ENCODE data around the gene FRMD3.

FRMD3 gene

DNA sequence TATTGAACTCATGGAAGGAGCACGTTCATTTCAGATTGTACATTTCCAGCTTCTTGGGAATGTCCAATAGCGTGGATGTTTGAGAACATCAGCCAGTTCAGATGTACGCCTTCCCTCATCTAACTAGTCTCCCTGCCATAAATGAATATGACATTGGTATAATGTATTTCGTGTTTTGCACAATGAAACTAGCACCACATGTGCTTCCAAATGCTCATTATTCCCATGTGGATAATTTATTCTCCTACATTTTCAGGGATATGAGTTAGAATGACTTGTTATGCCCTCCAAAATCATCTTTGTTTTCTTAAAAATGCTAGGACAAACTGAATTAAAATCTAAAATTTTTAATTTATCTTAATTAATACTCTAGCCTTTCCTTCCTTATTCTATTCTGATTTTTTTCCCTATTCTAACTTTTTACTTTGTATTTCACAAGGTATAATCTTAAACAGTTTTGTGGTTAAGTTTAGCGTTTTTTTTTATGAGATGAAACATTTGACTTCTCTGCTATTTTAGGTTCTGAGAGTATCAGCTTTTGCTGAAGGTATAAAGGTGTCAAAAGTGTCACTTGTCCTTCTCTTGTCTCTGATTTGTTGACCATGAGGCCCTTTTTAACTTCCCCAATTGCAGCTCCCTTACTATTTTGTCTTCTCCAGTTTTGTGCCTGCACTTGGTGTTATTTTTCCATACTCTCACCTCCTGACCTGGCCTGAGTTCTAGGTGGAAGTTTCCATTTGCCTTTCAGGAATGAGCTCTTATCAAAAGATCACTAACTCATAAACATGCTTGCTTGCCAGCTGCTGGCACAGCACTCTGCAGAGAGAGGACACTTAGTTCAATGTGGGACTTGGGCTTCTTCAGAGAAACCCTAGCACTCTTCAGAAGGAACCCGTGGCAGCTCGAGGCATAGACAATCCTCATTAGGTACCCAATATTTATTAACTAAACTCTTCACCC lies 106.8 kb downstream of the FRMD3 start:
- FAIRE-seq, result no peak

DNA sequence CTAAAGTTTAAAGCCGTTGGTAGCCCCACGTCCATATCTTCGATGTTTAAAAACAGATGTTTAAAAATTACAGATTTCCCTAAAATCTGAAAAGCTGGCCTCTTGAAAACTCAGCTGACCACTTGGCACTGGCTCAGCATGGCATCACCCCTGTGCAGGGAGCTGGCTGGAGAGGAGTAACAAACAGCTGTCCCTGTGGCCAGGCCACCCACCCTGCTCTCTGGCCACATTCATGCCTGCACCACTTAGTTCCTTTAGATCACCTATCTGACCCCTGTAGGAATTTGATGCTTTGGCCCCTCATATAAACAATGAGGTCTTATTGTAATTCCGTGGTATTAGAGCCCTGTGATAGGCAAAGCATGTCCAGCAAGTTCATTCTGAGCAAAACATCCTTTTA lies 107.5 kb downstream of the FRMD3 start:
- FAIRE-seq, result no peak

DNA sequence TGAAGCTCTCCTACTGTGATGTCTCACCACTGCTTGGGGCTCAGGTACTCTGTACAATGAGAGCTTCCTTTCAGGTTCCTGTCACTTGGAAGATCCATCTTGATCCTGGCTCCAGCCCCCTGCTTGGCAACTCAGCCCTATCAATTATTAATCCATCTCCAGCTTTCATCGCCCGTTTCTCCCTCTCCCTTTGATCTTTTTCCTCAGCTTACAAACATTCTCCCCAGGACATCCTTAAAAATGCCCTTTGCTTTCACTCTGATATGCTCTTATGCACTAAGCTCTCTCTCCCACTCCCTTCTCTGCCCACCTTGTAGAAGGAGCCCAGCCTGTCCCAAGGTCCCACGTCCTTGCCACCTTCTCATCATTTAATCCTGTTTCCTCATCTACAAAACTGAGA lies 109.0 kb downstream of the FRMD3 start:
- no peak for FAIRE-seq

DNA sequence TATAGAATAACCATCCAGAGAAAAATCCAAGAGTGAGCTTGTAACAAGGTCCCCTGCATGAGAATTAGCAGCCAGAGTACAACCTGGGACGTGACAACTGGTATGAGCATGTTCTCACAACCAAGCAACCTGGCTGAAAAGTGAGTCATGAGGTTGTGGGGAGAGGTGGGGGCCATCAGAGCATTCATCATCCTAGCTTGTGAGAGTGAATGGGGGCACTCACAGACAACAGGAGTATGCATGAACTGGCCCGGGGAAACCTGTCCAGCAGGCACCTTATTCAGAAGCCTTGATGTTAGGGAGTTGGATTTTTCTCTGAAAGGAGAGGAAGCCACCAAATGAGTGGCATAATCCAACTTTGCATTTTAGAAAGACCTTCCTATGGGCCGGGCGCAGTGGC lies 113.0 kb downstream of the FRMD3 start:
- FAIRE-seq, result no peak

DNA sequence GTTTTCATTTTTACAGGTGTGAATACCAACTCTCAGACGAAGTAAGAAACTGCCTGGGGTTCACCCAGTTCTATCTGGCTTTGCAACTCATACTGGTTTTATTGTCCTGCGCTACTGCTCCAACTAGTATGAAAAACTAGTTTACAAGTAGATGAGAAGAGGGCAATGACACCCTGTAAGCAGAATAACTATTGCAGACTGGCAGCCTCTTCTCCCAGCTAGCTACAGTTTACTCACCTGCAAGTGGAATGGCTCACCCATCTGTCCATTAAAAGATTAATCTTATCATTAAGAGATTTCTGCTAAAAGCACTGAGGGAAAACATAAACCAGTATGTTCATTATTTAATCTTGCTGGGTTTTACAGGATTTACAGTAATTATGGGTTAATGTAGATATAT lies 113.4 kb downstream of the FRMD3 start:
- FAIRE-seq, result no peak

DNA sequence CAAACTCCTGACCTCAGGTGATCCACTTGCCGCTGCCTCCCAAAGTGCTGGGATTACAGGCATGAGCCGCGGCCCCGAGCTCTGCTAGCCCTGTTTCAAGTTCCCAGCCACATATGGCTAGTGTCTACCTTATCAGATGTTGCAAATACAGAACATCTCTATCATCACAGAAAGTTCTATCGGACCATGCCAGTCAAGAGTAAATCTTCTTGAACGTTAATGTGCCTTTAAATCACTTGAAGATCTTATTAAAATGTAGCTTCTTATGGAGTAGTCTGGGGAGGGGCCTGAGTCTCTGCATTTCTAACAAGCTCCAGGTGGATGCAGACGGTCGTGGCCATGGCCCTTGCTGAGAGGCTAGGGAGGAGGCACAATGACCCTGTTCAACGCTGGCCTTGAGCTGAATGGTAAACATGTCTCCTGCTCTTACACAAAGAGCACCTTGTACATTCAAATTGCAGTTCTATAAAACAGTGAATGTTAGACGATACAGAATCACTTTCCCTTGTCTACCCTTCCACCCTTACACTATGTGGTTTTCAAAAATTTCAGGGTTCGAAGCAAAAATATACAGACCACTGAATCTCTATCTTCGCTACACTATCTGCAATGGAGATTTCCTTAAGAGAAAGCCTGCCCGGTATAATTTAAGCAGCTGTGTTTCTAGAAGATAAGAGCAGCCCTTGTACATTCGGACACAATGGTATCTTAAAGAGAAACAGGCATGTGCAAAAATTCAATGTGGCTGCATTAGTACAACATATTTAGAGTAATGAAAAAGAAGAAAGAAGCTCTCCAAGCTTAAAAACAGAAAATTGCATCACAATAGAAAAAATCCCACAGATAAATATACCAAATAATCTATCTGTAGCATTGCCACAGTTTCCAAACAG lies 114.1 kb downstream of the FRMD3 start:
- FAIRE-seq, result no peak

DNA sequence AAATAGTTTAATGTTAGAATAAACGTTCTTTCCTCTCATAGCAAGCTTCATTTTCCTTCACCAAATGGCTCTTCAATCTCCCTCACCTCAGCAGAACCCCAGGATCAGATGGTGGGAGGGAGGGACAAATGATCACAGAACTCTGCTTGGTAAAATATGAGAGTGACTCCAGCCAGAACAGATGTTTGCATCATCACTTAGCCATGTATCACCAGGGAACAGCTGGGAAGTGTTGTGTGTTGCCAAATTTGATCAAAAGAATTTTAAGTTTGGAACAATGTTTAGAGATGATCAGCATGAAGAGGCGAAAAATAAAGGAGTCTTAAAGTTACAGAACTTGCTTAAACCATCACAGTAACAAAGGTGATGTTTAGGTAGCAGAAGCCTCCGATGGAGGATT lies 115.7 kb downstream of the FRMD3 start:
- no peak for FAIRE-seq

DNA sequence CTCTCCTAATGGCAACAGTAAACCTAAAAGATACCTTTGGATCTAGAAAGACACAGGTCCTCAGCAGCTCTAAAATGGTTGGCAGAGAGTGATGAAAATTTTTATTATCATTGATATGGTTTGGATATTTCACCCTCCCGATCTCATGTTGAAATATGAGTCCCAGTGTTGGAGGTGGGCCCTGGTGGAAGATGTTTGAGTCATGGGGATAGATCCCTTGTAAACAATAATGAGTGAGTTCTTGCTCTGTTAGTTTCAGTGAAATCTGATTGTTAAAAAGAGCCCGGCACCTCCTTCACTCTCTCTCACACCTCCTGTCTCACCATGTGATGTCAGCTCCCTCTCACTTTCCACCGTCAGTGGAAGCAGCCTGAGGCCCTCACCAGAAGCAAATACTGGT lies 117.7 kb downstream of the FRMD3 start:
- no peak for FAIRE-seq

DNA sequence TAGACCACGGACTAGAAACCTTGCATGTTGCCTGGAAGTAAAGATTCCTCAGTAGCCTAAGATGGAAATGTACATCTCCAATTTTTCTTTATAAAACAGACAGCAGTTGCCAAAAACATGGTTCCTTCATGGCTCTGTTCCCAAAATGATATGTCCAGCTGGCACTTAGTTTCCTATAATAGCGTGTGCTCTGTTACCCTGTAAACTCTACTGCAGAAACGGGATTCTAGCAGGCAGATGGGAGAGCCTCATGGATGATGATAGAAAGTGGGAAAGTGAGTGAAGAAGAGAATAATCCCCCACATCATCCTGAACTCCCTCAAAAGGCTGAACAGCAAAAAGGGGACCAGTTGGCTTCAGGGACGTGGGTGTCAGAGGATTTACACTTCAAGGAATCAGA lies 118.2 kb downstream of the FRMD3 start:
- FAIRE-seq, result no peak

DNA sequence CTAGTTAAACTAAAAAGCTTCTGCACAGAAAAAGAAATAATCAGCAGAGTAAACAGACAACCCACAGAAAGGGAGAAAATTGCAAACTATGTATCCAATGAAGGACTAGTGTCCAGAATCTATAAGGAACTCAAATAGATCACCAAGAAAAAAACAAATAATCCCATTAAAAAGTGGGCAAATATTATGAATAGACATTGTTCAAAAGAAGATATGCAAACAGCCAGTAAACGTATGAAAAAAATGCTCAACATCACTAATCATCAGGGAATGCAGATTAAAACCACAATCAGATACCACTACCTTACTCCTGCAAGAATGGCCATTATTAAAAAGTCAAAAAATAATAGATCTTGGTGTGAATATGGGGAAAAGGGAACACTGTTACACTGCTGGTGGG lies 119.9 kb downstream of the FRMD3 start:
- no peak for FAIRE-seq

DNA sequence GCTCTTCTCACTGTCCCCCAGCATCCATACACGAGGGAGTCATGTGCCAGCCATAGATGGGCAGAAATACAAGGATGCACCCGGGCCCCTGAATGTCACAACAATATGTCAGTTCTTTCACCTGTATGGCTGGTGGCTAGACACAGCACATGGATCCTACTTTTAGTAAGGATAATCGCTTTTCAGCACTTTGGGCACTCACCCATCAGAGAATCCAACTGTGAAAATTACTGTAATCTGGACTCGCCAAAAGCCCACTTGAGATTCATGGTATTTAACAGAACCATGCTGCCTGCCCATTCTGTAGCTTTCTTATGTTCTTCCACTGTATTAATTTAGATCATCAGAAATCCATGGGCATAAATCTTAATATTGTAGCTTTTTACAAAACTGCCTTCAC lies 124.8 kb downstream of the FRMD3 start:
- FAIRE-seq, result no peak

DNA sequence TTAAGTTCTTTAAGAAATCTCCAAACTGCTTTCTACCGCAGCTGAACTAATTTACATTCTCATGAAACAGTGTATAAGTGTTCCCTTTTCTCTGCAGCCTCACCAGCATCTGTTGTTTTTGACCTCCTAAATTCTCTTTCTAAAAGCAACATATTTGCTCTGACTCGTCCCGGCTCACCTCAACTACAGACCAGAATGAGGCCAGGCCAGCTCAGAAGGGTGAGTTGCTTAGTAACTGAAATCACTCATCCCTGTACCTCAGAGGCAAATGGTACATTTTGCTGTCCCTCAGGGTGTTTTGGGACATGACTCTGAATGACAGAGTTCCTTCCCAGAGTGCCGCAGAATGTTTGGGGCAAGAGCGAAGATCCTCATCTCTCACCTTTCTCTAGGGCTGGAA lies 127.5 kb downstream of the FRMD3 start:
- FAIRE-seq, result no peak

DNA sequence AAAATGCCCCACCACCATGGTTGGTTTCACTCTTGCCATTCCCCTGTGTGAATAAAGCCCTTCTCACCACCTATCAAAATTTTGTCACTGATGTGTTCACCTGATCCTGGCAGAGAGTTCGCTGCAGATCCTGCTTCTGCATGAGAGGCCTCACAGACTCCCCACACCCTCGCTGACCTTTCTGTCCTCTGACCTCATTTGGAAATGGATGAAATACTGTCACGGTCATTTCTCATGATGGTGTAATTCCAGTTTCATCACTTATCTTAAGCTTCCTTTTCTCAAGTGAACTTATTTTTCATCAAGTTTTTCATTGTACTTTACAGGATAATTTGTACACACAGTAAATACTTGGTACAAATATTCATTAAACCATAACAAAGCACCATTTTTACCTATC lies 131.3 kb downstream of the FRMD3 start:
- FAIRE-seq, result no peak

DNA sequence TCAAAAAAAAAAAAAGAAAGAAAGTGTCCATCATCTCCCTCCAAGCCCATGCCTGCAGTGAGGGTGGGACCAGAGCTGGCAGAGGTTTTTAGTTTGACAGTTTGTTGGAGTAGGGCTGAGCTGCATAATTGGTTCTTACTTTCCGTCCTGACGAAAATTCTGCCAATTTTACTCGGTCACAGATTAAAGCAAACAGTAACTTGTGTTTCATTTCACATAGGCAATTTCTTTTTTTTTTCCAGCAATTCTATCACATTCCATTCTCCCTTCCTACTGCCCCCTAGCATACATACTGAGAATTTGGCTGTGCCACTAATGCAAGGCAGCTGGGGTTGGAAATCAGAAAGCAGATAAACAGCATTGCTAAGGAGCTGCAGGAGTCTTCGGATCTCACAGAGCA lies 132.4 kb downstream of the FRMD3 start:
- no peak for FAIRE-seq

DNA sequence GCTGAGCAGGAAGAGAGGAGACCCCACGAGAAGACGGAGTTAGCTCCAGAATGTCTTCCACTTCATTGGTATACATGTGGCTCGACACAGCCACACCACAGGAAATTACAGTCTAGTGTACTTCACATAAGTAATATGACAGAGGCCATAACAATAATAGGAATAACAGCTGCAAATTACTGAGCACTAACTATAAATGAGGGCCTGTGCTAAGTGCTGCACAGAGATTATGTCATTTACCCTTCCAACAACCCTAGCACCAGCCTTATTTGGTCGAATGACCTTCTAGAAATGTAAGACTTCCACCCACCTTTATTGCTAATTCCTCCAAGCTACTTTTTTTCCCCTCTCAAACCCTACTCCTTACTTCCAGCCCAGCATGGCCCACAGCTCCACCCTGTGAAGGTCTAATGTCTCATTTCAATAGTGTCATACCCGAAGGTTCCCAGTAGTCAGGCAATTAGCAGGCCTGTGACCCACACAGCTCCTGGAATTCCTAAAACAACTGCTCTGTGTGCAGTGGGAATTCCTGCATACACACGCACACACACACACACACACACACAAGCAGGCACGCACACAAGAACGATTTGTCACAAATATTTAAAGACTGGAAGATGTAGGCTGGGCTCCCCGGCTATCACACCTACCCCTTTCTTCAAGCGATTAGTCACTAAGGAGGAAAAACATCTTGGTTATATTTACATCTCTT lies 134.5 kb downstream of the FRMD3 start:
- FAIRE-seq, result no peak

DNA sequence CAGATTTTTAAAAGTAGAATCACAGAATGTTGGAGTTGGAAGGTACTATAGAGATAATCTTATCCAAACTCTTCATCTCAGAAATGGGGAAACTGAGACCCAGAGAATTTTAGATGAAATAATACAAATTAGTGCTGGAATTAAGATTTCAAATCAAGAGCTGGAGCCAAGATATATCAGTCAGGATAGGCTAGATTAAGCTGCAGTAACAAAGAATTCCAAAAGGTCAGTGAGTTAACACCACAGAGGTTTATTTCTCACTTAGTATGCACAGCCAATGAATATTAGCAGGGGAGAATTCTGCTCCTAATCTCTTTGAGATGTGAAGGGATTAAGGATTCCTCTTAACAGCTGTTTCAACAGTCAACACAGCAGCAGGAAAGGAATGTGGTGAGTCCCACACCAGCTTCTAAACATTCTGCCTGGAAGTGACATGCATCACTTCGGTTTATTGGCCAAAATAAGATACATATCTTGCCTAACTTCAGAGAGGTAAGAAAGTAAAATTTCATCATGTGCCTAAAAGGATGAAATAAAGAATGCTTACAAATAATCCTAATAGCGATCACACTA lies 136.8 kb downstream of the FRMD3 start:
- no peak for FAIRE-seq

DNA sequence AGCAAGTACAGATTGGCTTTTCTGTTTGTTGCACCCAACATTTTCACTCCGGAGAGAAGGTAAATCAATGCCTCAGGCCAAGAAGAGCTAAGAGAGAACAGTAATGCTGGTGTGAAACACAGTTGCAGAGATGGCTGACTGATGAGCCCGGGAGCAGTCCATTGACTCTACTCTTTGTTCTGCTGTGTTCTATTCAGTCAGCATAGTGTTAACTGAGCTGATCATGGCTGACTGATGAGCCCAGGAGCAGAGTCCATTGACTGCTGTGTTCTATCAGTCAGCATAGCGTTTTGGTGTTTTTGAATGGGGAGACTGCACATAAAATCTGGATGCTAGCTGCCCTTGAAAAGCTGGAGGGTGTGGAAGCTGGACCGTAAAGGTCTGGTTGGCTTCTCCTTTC lies 141.4 kb downstream of the FRMD3 start:
- FAIRE-seq, result no peak

DNA sequence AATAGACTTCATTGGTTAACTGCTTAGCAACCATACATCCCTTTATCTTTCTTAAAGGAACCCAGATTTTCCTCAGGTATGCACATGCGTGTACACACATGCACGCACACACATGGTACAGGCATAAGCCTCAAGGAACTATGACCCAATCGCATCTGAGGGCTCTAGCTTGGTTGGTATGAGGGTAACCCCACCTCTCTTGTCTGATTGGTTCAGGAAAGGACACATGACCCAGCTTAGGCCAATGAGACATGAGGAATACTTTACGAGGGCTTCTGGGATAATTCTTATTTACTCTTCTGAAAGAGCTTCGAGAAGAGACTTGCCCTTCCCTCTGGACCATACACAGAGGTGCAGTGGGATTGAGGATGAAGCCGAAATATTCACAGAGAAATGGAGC lies 141.9 kb downstream of the FRMD3 start:
- no peak for FAIRE-seq

DNA sequence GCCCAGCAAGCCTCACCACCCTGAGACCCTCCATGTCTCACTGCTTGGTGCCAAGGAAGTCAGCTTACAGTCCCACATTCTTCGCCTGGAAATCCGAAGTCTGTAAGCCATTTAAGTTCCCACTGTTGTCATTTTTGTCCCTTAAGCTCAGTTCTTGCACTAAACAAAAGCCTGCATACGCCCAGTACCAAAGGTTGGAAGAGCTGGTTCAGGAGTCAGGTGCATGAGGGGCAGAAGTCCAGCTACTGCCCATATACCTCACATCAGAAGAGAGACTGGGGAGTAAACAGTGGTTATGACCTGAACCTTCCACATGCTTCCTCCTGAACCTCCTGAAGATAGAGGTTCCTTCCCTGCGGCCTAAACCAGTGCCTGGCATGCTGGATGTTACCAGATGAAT lies 146.0 kb downstream of the FRMD3 start:
- FAIRE-seq, result no peak

DNA sequence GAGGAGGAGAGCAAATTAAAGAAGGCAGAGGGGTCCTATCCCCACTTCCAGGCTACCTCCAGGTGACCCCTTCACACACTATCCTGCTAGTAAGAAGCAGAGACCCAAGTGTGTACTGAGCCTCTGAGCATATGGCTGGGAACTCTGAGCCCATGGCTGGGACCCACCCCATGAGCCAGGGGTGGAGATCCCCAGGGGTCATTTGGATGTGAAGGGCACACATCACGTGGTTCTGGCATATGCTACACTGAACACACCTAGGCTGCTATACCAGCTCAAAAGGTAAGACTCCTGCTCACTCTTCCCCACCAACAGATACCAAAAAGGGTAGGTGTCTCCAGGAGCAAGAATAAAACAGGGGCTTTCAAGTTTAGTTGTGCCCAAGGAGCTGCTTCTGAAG lies 149.9 kb downstream of the FRMD3 start:
- FAIRE-seq, result no peak

DNA sequence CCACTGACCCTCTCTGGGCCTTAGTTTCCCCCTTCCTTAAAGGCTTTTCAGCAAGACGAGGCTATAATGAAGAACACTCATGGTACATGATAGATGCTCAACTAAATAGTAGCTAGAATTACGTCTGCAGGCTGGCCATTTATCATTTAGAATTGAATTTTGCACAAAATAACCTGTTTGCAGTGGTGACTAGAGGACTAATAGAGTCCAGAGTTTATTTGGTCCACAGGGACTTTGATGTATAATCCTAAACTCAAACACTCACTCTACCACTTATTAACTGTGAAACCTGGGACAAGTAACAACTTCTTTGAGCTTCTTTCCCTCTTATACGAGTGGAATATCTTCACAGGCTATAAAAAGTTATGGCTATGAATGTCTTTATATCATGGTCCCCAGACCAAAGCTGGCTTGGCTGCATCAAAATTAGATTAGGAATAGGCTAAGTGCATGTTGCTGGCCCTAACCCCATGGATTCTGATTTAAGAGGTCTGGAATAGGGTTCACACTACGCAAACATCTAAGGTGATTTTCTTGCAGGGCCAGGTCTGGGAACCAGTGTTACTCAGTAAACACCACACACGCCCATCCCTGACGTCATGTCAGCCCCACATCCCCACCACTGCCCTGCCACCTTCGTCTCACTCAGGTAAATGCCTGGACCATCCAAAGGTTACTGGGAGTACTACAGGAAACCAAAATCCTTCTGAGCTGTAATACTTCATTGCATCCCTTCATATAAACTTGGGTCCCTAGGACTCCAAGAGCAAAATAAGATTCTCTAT lies 150.6 kb downstream of the FRMD3 start:
- no peak for FAIRE-seq

DNA sequence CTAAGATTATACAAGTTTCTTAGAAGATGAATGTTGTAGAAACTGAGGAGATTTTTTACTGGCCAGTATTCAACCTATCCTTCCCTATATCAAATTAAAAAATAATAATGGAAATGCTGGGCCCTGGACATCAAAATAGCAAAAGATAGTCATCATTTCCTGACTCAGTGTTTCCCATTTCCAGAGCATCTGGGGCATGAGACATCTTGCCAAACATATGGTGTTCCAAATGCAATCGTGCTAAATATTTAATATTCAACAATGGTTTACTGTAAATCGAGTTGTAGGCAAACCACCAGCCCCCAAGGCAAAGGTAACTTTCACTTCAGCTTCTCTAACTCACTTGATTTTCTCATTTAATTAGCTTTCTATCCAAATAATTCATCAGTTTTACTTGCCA lies 152.9 kb downstream of the FRMD3 start:
- FAIRE-seq, result no peak
